Smooth muscle cell (in vitro differentiated cells): ENCODE results near the gene ITIH5. TPM values are rescaled to one million over a fixed set of nuclear protein-coding genes. Genes with fewer than 3 reads are reported as not detected.

Experiments
- DNase-seq: peaks from one replicate; lab custom pipeline; 2025; ENCODE audit not compliant: unreplicated experiment; lab: John Stamatoyannopoulos, UW
- H2AFZ ChIP-seq: fragments of 200-600 bp; sonication (generic); 2 replicates; pipeline ENCODE4 v1.6.0; 2016; ENCODE audit warnings: antibody characterized with exemption, low read depth, mild to moderate bottlenecking
- H3F3A ChIP-seq: fragments of 200-600 bp; sonication (generic); 2 replicates; pipeline ENCODE4 v1.6.0; 2017; ENCODE audit warnings: antibody characterized with exemption, low read depth
- H3K27ac ChIP-seq: fragments of 200-600 bp; sonication (generic); 2 replicates; pipeline ENCODE4 v1.5.1; 2016; ENCODE audit warnings: low read depth, mild to moderate bottlenecking
- H3K27me3 ChIP-seq: fragments of 200-600 bp; sonication (generic); 2 replicates; pipeline ENCODE4 v1.6.1; 2016; ENCODE audit warnings: low read depth, mild to moderate bottlenecking
- H3K36me3 ChIP-seq: fragments of 200-600 bp; sonication (generic); 2 replicates; pipeline ENCODE4 v1.5.1; 2016; ENCODE audit warnings: low read depth
- H3K4me1 ChIP-seq: fragments of 200-600 bp; sonication (generic); 2 replicates; pipeline ENCODE4 v1.5.1; 2016; ENCODE audit warnings: low read depth
- H3K4me2 ChIP-seq: fragments of 200-600 bp; sonication (generic); 2 replicates; pipeline ENCODE4 v1.6.0; 2016; ENCODE audit warnings: mild to moderate bottlenecking
- H3K4me3 ChIP-seq: fragments of 200-600 bp; sonication (generic); 2 replicates; pipeline ENCODE4 v1.5.1; 2016; ENCODE audit warnings: mild to moderate bottlenecking
- H3K79me2 ChIP-seq: fragments of 200-600 bp; sonication (generic); 2 replicates; pipeline ENCODE4 v1.6.0; 2016; ENCODE audit warnings: low read depth, mild to moderate bottlenecking
- H3K9ac ChIP-seq: fragments of 200-600 bp; sonication (generic); 2 replicates; pipeline ENCODE4 v1.6.0; 2016; ENCODE audit warnings: low read depth
- H3K9me3 ChIP-seq: fragments of 200-600 bp; sonication (generic); replicated peaks from 2 replicates; pipeline ENCODE4 v1.5.1; 2016; ENCODE audit warnings: low read depth
- H4K20me1 ChIP-seq: fragments of 200-600 bp; sonication (generic); 2 replicates; pipeline ENCODE4 v1.6.0; 2016; ENCODE audit warnings: low read depth
- CTCF ChIP-seq: fragments of 200-600 bp; sonication (generic); IDR thresholded peaks from 2 replicates; pipeline ENCODE4 v1.5.1; 2017; ENCODE audit warnings: borderline replicate concordance, mild to moderate bottlenecking, antibody characterized with exemption; ENCODE audit not compliant: insufficient read depth, poor library complexity, severe bottlenecking
- WGBS: methylation state at CpG from one replicate; pipeline ENCODE4 v1.1.7; 2016; ENCODE audit warnings: low lambda C conversion rate; 5-methylcytosine and 5-hydroxymethylcytosine counted together
- polyA plus RNA-seq: library from polyadenylated mRNA; unstranded; fragments of >200 nt; fragmentation: Nextera tagmentation; extraction: Ambion mirVana; gene quantifications from 2 replicates; pipeline ENCODE4 v1.2.1, GENCODE V29; 2016
- total RNA-seq: library from RNA; depleted of rRNA; stranded (reverse); fragments of >200 nt; gene quantifications from 2 replicates; pipeline ENCODE4 v1.2.3, GENCODE V29; 2014

Gene ITIH5
- total and polyA plus RNA-seq, 2 experiments from 2014 or later = 9.1 to 12.6 TPM

- 44% methylated on average over 3 of the region's 3 CpGs for WGBS
- no peaks in the 10 kb centered on the region for H3K27me3 ChIP-seq
- TF ChIP-seq CTCF = no peak
- H3K4me1 ChIP-seq = no peaks in the 10 kb centered on the region
- H3K9ac ChIP-seq = no peak overlapping the region
- H3K9me3 ChIP-seq = no peaks in the 10 kb centered on the region
- no peak for DNase-seq
- no peaks in the 10 kb centered on the region for H3K79me2 ChIP-seq
- H3K36me3 ChIP-seq = no peaks in the 10 kb centered on the region
- H3F3A ChIP-seq = no peaks in the 10 kb centered on the region
- no peaks in the 10 kb centered on the region for H4K20me1 ChIP-seq
- peak overlapping the region; percentile 78 for H3K4me2 ChIP-seq
- peak overlapping the region; percentile 10 for H3K27ac ChIP-seq
- no peak overlapping the region for H2AFZ ChIP-seq
- H3K4me3 ChIP-seq = no peak overlapping the region
These were observed 94.4 kb downstream of the ITIH5 start for GRCh38 chr10:7572391-7572790.

- no peak for TF ChIP-seq CTCF
- Histone ChIP-seq H3K4me2 (peak overlapping the region; percentile 78), H3K79me2 (no peaks in the 10 kb centered on the region), H3K4me3 (no peak overlapping the region), H3F3A (no peaks in the 10 kb centered on the region), H4K20me1 (no peaks in the 10 kb centered on the region), H3K4me1 (no peaks in the 10 kb centered on the region), H2AFZ (no peak overlapping the region), H3K27ac (peak overlapping the region; percentile 10), H3K9me3 (no peaks in the 10 kb centered on the region), H3K36me3 (no peaks in the 10 kb centered on the region), H3K27me3 (no peaks in the 10 kb centered on the region), H3K9ac (no peak overlapping the region)
- no peak for DNase-seq
- WGBS = 16% methylated on average over 4 of the region's 4 CpGs
These were observed 94.8 kb downstream of the ITIH5 start for GRCh38 chr10:7571981-7572380.

GRCh38 chr10:7567911-7568620 lies 98.7 kb downstream of the ITIH5 start:
- no peaks in the 10 kb centered on the region for H3K36me3 ChIP-seq
- no peak for DNase-seq
- WGBS = 82% methylated on average over 4 of the region's 4 CpGs
- H3K27ac ChIP-seq = no peak overlapping the region
- H2AFZ ChIP-seq = no peak overlapping the region
- no peaks in the 10 kb centered on the region for H3K9me3 ChIP-seq
- no peak overlapping the region for H3K4me3 ChIP-seq
- no peaks in the 10 kb centered on the region for H4K20me1 ChIP-seq
- H3K27me3 ChIP-seq = no peaks in the 10 kb centered on the region
- no peak overlapping the region for H3K9ac ChIP-seq
- no peak overlapping the region for H3K4me2 ChIP-seq
- no peak for TF ChIP-seq CTCF
- no peaks in the 10 kb centered on the region for H3F3A ChIP-seq
- no peaks in the 10 kb centered on the region for H3K79me2 ChIP-seq
- H3K4me1 ChIP-seq = peaks cover 5% of the 10 kb centered on the region

- DNase-seq = no peak
- WGBS = 96% methylated on average over 5 of the region's 5 CpGs
These were observed 99.9 kb downstream of the ITIH5 start for GRCh38 chr10:7566891-7567290.

More at GRCh38 chr10:7566891-7567290, 99.9 kb downstream of the ITIH5 start:
- H3K9me3 ChIP-seq = no peaks in the 10 kb centered on the region
- no peaks in the 10 kb centered on the region for H3K36me3 ChIP-seq
- H3F3A ChIP-seq = no peaks in the 10 kb centered on the region
- H3K79me2 ChIP-seq = no peaks in the 10 kb centered on the region
- H3K27me3 ChIP-seq = no peaks in the 10 kb centered on the region
- no peak overlapping the region for H3K27ac ChIP-seq
- no peaks in the 10 kb centered on the region for H4K20me1 ChIP-seq
- TF ChIP-seq CTCF = no peak
- H3K9ac ChIP-seq = no peak overlapping the region
- H3K4me2 ChIP-seq = no peak overlapping the region
- H2AFZ ChIP-seq = no peak overlapping the region
- H3K4me1 ChIP-seq = peaks cover 5% of the 10 kb centered on the region
- no peak overlapping the region for H3K4me3 ChIP-seq
